GM12872 (cell line): ENCODE measurements around the gene SPI1.

Source experiments
- CTCF ChIP-seq: IDR thresholded peaks from 3 replicates; pipeline ENCODE4 v1.5.1; 2011; ENCODE audit warnings: low read depth, mild to moderate bottlenecking, low read length, moderate library complexity; ENCODE audit not compliant: insufficient read depth

The SPI1 gene

DNA sequence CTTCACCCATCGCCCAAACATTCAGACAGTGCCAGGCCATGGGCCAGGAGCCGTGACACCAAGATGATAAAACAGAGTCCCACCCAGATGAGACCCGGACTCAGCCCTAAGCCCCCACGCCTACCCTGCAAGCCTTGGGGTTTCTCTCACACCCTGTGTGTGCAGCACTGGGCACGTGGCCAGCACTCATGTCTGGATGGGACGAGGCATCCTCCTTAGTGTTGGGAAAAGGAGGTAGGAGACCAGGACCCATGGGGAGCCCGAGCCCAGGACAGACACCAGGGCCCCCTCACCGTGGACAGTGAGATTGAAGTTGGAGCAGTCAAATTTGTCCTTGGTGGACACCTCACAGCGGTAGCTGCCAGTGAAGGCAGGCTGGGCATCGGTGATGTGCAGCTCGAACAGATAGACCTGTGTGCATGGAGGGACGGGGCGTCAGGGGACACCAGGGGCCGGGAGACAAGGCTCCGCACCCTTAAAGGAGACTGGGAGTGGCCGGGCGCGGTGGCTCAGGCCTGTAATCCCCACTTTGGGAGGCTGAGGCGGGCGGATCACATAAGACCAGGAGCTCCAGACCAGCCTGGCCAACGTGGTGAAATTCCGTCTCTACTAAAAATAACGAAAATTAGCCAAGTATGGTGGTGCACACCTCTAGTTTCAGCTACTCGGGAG is 30.1 kb downstream of the SPI1 start:
- TF ChIP-seq CTCF: no peak

GRCh38 chr11:47347137-47347536 is 31.2 kb downstream of the SPI1 start:
- TF ChIP-seq CTCF: no peak

DNA sequence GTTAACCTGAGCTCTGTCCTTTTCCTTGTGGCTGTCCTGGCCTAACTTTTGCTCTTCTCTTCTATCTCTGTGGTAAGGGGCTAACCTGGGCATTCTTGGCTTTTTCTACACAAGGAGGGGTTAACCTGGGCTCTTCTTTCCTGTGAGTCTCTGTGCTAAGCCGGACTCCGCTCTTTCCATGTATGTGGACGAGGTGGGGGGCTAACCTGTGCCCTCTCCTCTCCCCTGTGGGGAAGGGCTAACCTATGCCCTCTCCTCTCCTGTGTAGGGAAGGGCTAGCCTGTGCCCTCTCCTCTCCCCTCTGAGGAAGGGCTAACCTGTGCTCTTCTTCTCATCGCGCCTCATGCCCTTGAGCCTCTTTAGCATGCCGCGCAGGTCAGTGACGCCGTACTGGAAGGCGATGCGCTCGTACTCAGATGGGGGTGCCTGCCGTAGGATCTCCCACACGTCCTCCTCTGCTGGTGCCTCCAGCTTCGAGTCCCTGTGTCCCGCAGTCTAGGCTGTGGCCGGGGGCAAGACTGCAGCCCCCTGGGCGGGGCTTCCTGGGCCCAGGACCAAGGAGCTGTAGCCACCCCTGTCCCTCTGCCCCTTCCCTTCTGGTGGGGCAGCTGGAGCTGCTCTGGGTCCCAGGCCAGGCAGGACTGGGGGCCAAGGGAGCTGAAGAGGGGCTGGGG is 32.3 kb downstream of the SPI1 start:
- no peak for TF ChIP-seq CTCF

DNA sequence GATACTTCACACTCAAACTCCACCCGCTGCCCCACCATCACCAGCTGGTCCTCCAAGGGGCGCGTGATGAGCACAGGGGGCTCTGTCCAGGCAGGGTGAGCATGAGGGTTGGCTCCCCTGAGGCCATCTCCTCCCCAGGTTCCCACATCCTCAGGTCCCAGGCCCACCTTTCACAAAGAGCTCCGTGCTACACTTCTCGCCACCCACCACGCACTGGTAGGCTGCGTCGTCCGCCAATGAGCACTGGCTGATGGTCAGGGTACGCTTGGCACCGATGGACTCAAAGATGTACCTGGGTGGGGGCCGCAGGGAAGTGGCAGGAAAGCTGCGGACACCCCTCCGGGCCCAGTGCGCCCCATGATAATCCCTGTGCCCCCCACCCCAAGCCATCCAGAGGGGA is 35.5 kb downstream of the SPI1 start:
- TF ChIP-seq CTCF: no peak

DNA sequence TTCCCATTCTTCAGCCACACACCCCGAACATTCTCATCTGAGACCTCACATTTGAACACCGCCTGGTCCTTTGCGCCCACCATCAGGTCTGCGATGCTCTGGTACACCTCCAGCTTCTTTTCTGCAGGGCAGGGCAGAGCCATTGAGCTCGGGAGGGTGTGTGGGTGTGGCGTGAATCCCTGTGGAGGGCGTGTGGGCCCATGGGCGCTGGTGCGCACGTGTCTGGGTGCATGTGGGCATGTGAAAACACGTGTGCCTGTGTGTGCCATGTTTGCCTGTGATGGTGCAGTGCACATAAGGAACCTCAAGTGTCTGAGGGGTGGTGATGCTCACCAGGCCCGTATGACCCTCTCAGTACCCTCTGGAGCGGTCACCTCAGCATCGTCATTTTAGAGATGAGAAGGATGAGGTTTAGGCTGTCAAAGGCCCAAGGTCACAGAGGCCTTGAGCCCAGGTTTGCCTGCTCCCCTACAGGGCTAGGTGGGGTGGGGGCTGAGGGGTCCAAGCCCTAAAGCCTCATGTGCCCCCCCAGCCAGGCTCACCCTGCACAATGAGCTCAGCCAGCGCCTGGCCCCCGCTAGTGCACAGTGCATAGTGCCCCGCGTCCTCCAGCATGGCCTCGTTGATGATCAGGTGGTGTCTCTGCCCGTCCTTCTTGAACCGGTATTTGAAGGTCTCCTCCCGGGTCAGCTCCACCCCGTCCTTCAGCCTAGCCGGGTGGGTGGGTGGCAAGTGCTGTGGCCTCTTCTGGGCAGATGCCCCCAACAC is 36.1 kb downstream of the SPI1 start:
- no peak for TF ChIP-seq CTCF

GRCh38 chr11:47340980-47341775 is 37.2 kb downstream of the SPI1 start:
- no peak for TF ChIP-seq CTCF

- no peak for TF ChIP-seq CTCF
Measured at GRCh38 chr11:47340010-47340409, 38.3 kb downstream of the SPI1 start.
